KBM-7 (cell line): Measurements from ENCODE around the gene RTN4.
A peak's percentile ranks its signal among the peaks of the same experiment; 100 is the strongest.
"Not testable (repeated sequence)": the region's sequence is repeated elsewhere in the genome, so short reads cannot be mapped to it uniquely, and the experiment has no call there.

Experiments used
- DNase-seq: peaks from one replicate; pipeline ENCODE4 v3.0.0-alpha.2; 2015
- in situ Hi-C: fragments of 300-500 bp; cut with MboI; formaldehyde crosslinking; loops from 2 replicates; pipeline ENCODE4 v1.14.3; 2020; ENCODE audit warnings: low sequenced_read_pairs, low pct_unique_long_range_greater_than_20kb, mixed read lengths

The RTN4 gene

GRCh38 chr2:55050100-55050994 lies at the start of gene RTN4:
TSS of gene RTN4 (minus strand) at chr2:55050451. CDS start at chr2:55050300, 151 bp downstream.
- peak; percentile 100 for DNase-seq
- in situ Hi-C loops: no loop called here

GRCh38 chr2:55099493-55099877 lies 49.2 kb upstream of the RTN4 start:
- in situ Hi-C loops: no loop called here
- DNase-seq: no peak

- in situ Hi-C loops: no loop called here
- no peak for DNase-seq
Measured at GRCh38 chr2:55097461-55098410, 47.5 kb upstream of the RTN4 start.

GRCh38 chr2:55097082-55097460 lies 46.8 kb upstream of the RTN4 start:
- in situ Hi-C loops: no loop called here

GRCh38 chr2:55096586-55096985 lies 46.3 kb upstream of the RTN4 start:
- no peak for DNase-seq
- in situ Hi-C loops: no loop called here

More at GRCh38 chr2:55097082-55097460, 46.8 kb upstream of the RTN4 start:
- DNase-seq: no peak

GRCh38 chr2:55093381-55093780 lies 43.1 kb upstream of the RTN4 start:
- in situ Hi-C loops: no loop called here
- DNase-seq: no peak

- no peak for DNase-seq
- in situ Hi-C loops: no loop called here
Measured at GRCh38 chr2:55092439-55092838, 42.2 kb upstream of the RTN4 start.

GRCh38 chr2:55091681-55092080 lies 41.4 kb upstream of the RTN4 start:
- in situ Hi-C loops: not testable (repeated sequence)
- DNase-seq: peak; percentile 35

- in situ Hi-C loops: no loop called here
- DNase-seq: peak; percentile 57
Measured at GRCh38 chr2:55090702-55091101, 40.5 kb upstream of the RTN4 start.

GRCh38 chr2:55089726-55090125 lies 39.5 kb upstream of the RTN4 start:
- in situ Hi-C loops: no loop called here
- no peak for DNase-seq

GRCh38 chr2:55088400-55088799 lies 38.1 kb upstream of the RTN4 start:
- DNase-seq: no peak
- in situ Hi-C loops: no loop called here

GRCh38 chr2:55087936-55088335 lies 37.7 kb upstream of the RTN4 start:
- in situ Hi-C loops: no loop called here

GRCh38 chr2:55087501-55087900 lies 37.2 kb upstream of the RTN4 start:
- in situ Hi-C loops: no loop called here
- DNase-seq: no peak

More at GRCh38 chr2:55087936-55088335, 37.7 kb upstream of the RTN4 start:
- DNase-seq: no peak

- in situ Hi-C loops: no loop called here
- no peak for DNase-seq
Measured at GRCh38 chr2:55085113-55086040, 35.1 kb upstream of the RTN4 start.

- in situ Hi-C loops: no loop called here
- DNase-seq: no peak
Measured at GRCh38 chr2:55084641-55085040, 34.4 kb upstream of the RTN4 start.

GRCh38 chr2:55080204-55080738 lies 30.0 kb upstream of the RTN4 start:
- in situ Hi-C loops: no loop called here
- DNase-seq: no peak

- in situ Hi-C loops: no loop called here
Measured at GRCh38 chr2:55078956-55079355, 28.7 kb upstream of the RTN4 start.

GRCh38 chr2:55076721-55077120 lies 26.5 kb upstream of the RTN4 start:
- in situ Hi-C loops: no loop called here
- no peak for DNase-seq

More at GRCh38 chr2:55078956-55079355, 28.7 kb upstream of the RTN4 start:
- no peak for DNase-seq

GRCh38 chr2:55076019-55076418 lies 25.8 kb upstream of the RTN4 start:
- in situ Hi-C loops, DNase-seq: not testable (repeated sequence)
